Activated B cell treated with CpG ODN at 0.5 μM for 24 hours (primary cell): Measurements from ENCODE around the gene AMIGO3. TPM values are rescaled to one million over a fixed set of nuclear protein-coding genes. Genes with fewer than 3 reads are reported as not detected.

Experiments used
- ATAC-seq: fragments of 200-7000 bp; cut with Tn5 transposase; one replicate; pipeline ENCODE4 v1.10.0; 2021; ENCODE audit warnings: low read depth, mild to moderate bottlenecking, moderate library complexity
- CTCF ChIA-PET: fragments of 350-600 bp; sonication (Branson Sonifier 250); formaldehyde crosslinking; loops from one replicate; lab custom pipeline; 2021; ENCODE audit warnings: antibody characterized with exemption; lab: Charles Lee
- POLR2A ChIA-PET: fragments of 350-600 bp; sonication (Branson Sonifier 250); formaldehyde crosslinking; loops from one replicate; lab custom pipeline; 2021; ENCODE audit warnings: antibody characterized with exemption; lab: Charles Lee
- DNase-seq: peaks from one replicate; pipeline ENCODE4 v3.0.0; 2022
- H3K27ac Mint-ChIP-seq: one replicate; pipeline ENCODE4 v1.8.0; 2020; ENCODE audit warnings: mixed read lengths
- H3K27me3 Mint-ChIP-seq: one replicate; pipeline ENCODE4 v1.8.0; 2021; ENCODE audit warnings: mixed read lengths
- H3K36me3 Mint-ChIP-seq: one replicate; pipeline ENCODE4 v1.8.0; 2021; ENCODE audit warnings: low read depth, mixed read lengths
- H3K4me1 Mint-ChIP-seq: one replicate; pipeline ENCODE4 v1.8.0; 2021; ENCODE audit warnings: mixed read lengths
- H3K4me3 Mint-ChIP-seq: one replicate; pipeline ENCODE4 v1.8.0; 2020; ENCODE audit warnings: mild to moderate bottlenecking, mixed read lengths
- H3K9me3 Mint-ChIP-seq: one replicate; pipeline ENCODE4 v1.8.0; 2020; ENCODE audit warnings: mixed read lengths
- CTCF ChIP-seq: fragments of 200-600 bp; IDR thresholded peaks from one replicate; pipeline ENCODE4 v1.8.0; 2022; ENCODE audit warnings: antibody characterized with exemption, mild to moderate bottlenecking
- intact Hi-C: fragments of 100-400 bp; cut with micrococcal nuclease; formaldehyde crosslinking; loops from one replicate; pipeline ENCODE4 v1.15.1; 2024
- total RNA-seq: library from RNA; stranded (reverse); gene quantifications from 2 replicates; pipeline ENCODE4 v1.2.3, GENCODE V29; 2022

Gene AMIGO3
- total RNA-seq, 1 donor from 2014 or later, result not detected

GRCh38 chr3:49712631-49713317 lies 6.7 kb downstream of the AMIGO3 start:
- ATAC-seq (no peak), DNase-seq (no peak)
- Mint-ChIP-seq H3K4me1 (peaks cover under 1% of the 10 kb centered on the region), H3K36me3 (peaks cover 15% of the 10 kb centered on the region), H3K27me3 (no peaks in the 10 kb centered on the region), H3K27ac (no peak overlapping the region), H3K4me3 (no peak overlapping the region), H3K9me3 (no peaks in the 10 kb centered on the region)
- intact Hi-C loops, result no loop called here
- POLR2A ChIA-PET, result interaction anchor here (0.5 kb wide), 2 partner anchors 26 to 1927 kb away, joined by 4 read pairs; no protein-coding TSS in a partner anchor
- CTCF ChIA-PET, result interaction anchor here (1.0 kb wide), 1 partner anchor 9 kb away, joined by 3 read pairs; no protein-coding TSS in a partner anchor
- TF ChIP-seq CTCF, result no peak

DNA sequence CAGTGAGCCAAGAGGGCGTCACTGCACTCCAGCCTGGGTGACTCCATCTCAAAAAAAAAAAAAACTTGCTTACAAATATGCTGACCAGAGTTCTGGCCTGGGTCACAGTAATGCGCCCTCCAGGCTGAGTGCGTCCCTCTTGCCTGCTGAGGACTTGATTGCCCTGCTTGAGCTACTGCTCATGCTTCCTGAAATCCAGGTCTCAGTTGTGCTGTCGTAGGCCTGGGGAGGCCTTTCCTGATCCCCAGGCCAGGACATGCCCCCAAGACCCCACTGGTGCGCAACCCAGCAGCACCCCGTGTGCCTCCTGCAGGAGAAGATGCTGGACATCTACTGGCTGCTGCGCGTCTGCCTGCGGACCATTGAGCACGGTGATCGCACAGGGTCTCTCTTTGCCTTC lies 7.3 kb downstream of the AMIGO3 start:
- Mint-ChIP-seq H3K9me3 (no peaks in the 10 kb centered on the region), H3K36me3 (peaks cover 19% of the 10 kb centered on the region), H3K27ac (no peak overlapping the region), H3K4me3 (no peak overlapping the region), H3K4me1 (peaks cover 4% of the 10 kb centered on the region), H3K27me3 (no peaks in the 10 kb centered on the region)
- intact Hi-C loops, result no loop called here
- POLR2A ChIA-PET, result no interaction called here
- TF ChIP-seq CTCF, result no peak
- ATAC-seq (no peak), DNase-seq (no peak)
- CTCF ChIA-PET, result no interaction called here

- H3K27me3 Mint-ChIP-seq, result no peaks in the 10 kb centered on the region
- ChIA-PET CTCF (no interaction called here), POLR2A (interaction anchor here (0.6 kb wide), 1 partner anchor 13 kb away, joined by 3 read pairs; no protein-coding TSS in a partner anchor)
- no peak overlapping the region for H3K27ac Mint-ChIP-seq
- intact Hi-C loops, result no loop called here
- peaks cover 4% of the 10 kb centered on the region for H3K4me1 Mint-ChIP-seq
- H3K9me3 Mint-ChIP-seq, result no peaks in the 10 kb centered on the region
- TF ChIP-seq CTCF, result no peak
- H3K36me3 Mint-ChIP-seq, result peaks cover 24% of the 10 kb centered on the region
- DNase-seq (no peak), ATAC-seq (no peak)
- no peak overlapping the region for H3K4me3 Mint-ChIP-seq
These were observed 8.0 kb downstream of the AMIGO3 start for GRCh38 chr3:49711489-49711888.

DNA sequence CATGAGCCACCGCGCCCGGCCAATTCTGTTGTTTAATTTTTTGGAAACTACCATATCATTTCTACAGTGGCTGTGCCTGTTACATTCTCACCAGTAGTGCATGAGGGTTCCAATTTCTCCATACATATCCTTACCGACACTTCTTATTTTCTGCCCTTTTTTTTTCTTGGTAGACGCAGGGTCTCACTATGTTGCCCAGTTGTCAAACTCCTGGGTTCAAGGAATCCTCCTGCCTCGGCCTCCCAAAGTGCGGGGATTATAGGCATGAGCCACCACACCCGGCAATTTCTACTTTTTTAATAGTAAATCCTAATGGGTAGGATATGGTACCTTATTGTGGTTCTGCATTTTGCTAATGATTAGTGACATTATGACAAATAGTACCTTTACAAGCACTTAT lies 9.6 kb downstream of the AMIGO3 start:
- ChIA-PET POLR2A (no interaction called here), CTCF (no interaction called here)
- peaks cover 21% of the 10 kb centered on the region for H3K36me3 Mint-ChIP-seq
- H3K27me3 Mint-ChIP-seq, result no peaks in the 10 kb centered on the region
- peaks cover 4% of the 10 kb centered on the region for H3K4me1 Mint-ChIP-seq
- no peak overlapping the region for H3K27ac Mint-ChIP-seq
- no peak overlapping the region for H3K4me3 Mint-ChIP-seq
- no peak for DNase-seq
- H3K9me3 Mint-ChIP-seq, result no peaks in the 10 kb centered on the region
- no peak for ATAC-seq
- intact Hi-C loops, result no loop called here
- no peak for TF ChIP-seq CTCF

- POLR2A ChIA-PET, result no interaction called here
- Mint-ChIP-seq H3K9me3 (no peaks in the 10 kb centered on the region), H3K27me3 (no peaks in the 10 kb centered on the region), H3K4me3 (no peak overlapping the region), H3K27ac (no peak overlapping the region), H3K36me3 (peaks cover 33% of the 10 kb centered on the region), H3K4me1 (peaks cover 4% of the 10 kb centered on the region)
- no peak for DNase-seq
- no peak for TF ChIP-seq CTCF
- CTCF ChIA-PET, result no interaction called here
- ATAC-seq, result no peak
- intact Hi-C loops, result no loop called here
These were observed 12.4 kb downstream of the AMIGO3 start for GRCh38 chr3:49707113-49707480.
